Activated CD8-positive, alpha-beta T cell treated with anti-CD3 and anti-CD28 coated beads for 36 hours (primary cell): ENCODE data around the gene CRYZ. TPM values are rescaled to one million over a fixed set of nuclear protein-coding genes. Genes with fewer than 3 reads are reported as not detected.
"Not testable (repeated sequence)": the region's sequence is repeated elsewhere in the genome, so short reads cannot be mapped to it uniquely, and the experiment has no call there.

Experiments
- ATAC-seq: fragments of 200-7000 bp; cut with Tn5 transposase; one replicate; pipeline ENCODE4 v1.10.0; 2021; ENCODE audit warnings: mild to moderate bottlenecking, moderate library complexity
- CTCF ChIA-PET: fragments of 350-600 bp; sonication (Branson Sonifier 250); formaldehyde crosslinking; loops from one replicate; lab custom pipeline; 2021; ENCODE audit warnings: antibody characterized with exemption; lab: Charles Lee
- POLR2A ChIA-PET: fragments of 350-600 bp; sonication (Branson Sonifier 250); formaldehyde crosslinking; loops from one replicate; lab custom pipeline; 2021; ENCODE audit warnings: antibody characterized with exemption; lab: Charles Lee
- DNase-seq: peaks from one replicate; pipeline ENCODE4 v3.0.0-alpha.2; 2020
- H3K27ac Mint-ChIP-seq: one replicate; pipeline ENCODE4 v1.8.0; 2021; ENCODE audit warnings: mild to moderate bottlenecking, mixed read lengths
- H3K27me3 Mint-ChIP-seq: one replicate; pipeline ENCODE4 v1.8.0; 2021; ENCODE audit warnings: mixed read lengths
- H3K36me3 Mint-ChIP-seq: one replicate; pipeline ENCODE4 v1.8.0; 2021; ENCODE audit warnings: low read depth, mixed read lengths
- H3K4me1 Mint-ChIP-seq: one replicate; pipeline ENCODE4 v1.8.0; 2021; ENCODE audit warnings: low read depth, mixed read lengths
- H3K4me3 Mint-ChIP-seq: one replicate; pipeline ENCODE4 v1.8.0; 2021; ENCODE audit warnings: mild to moderate bottlenecking, moderate library complexity, mixed read lengths
- H3K9me3 Mint-ChIP-seq: one replicate; pipeline ENCODE4 v1.8.0; 2021; ENCODE audit warnings: mixed read lengths
- CTCF ChIP-seq: fragments of 200-600 bp; IDR thresholded peaks from one replicate; pipeline ENCODE4 v1.8.0; 2022; ENCODE audit warnings: antibody characterized with exemption, mild to moderate bottlenecking
- intact Hi-C: fragments of 100-400 bp; cut with micrococcal nuclease; formaldehyde crosslinking; loops from one replicate; pipeline ENCODE4 v1.10.0; 2022
- total RNA-seq, 2 experiments: library from RNA; stranded (reverse); gene quantifications; one replicate each; pipeline ENCODE4 v1.2.3, GENCODE V29; 2021

Gene CRYZ
- total RNA-seq, 2 experiments from 2014 or later: 6.0 to 7.5 TPM

GRCh38 chr1:74766579-74766978, 33.7 kb upstream of the CRYZ start:
- no peak overlapping the region for H3K27ac Mint-ChIP-seq
- H3K36me3 Mint-ChIP-seq: peaks cover 25% of the 10 kb centered on the region
- peaks cover 2% of the 10 kb centered on the region for H3K9me3 Mint-ChIP-seq
- intact Hi-C loops: no loop called here
- H3K27me3 Mint-ChIP-seq: no peaks in the 10 kb centered on the region
- peaks cover 16% of the 10 kb centered on the region for H3K4me1 Mint-ChIP-seq
- DNase-seq (no peak), ATAC-seq (no peak)
- ChIA-PET CTCF (interaction anchor here (1.0 to 1.3 kb wide), 2 partner anchors 9 to 33 kb away, joined by 3 to 4 read pairs; no protein-coding TSS in a partner anchor), POLR2A (no interaction called here)
- H3K4me3 Mint-ChIP-seq: no peak overlapping the region
- TF ChIP-seq CTCF: no peak

GRCh38 chr1:74763807-74764206, 31.0 kb upstream of the CRYZ start:
- H3K4me3 Mint-ChIP-seq: no peak overlapping the region
- POLR2A ChIA-PET: no interaction called here
- H3K27me3 Mint-ChIP-seq: no peaks in the 10 kb centered on the region
- H3K27ac Mint-ChIP-seq: peak overlapping the region; percentile 72
- CTCF ChIA-PET: interaction anchor here (1.9 kb wide), 1 partner anchor 8 kb away, joined by 7 read pairs; no protein-coding TSS in a partner anchor
- H3K9me3 Mint-ChIP-seq: peaks cover 2% of the 10 kb centered on the region
- no peak for DNase-seq
- H3K36me3 Mint-ChIP-seq: peaks cover 36% of the 10 kb centered on the region
- intact Hi-C loops: no loop called here
- ATAC-seq: peak; percentile 84
- H3K4me1 Mint-ChIP-seq: peaks cover 18% of the 10 kb centered on the region
- no peak for TF ChIP-seq CTCF

GRCh38 chr1:74756650-74757049, 23.8 kb upstream of the CRYZ start:
- intact Hi-C loops, DNase-seq, H3K27ac Mint-ChIP-seq, H3K4me3 Mint-ChIP-seq, ATAC-seq, H3K27me3 Mint-ChIP-seq, H3K4me1 Mint-ChIP-seq, POLR2A ChIA-PET: not testable (repeated sequence)
- CTCF ChIA-PET: interaction anchor here (1.2 kb wide), 2 partner anchors 10 to 67 kb away, joined by 3 read pairs; no protein-coding TSS in a partner anchor
- Mint-ChIP-seq H3K9me3 (peaks cover 14% of the 10 kb centered on the region), H3K36me3 (peaks cover 70% of the 10 kb centered on the region)

- intact Hi-C loops: no loop called here
- Mint-ChIP-seq H3K27me3 (no peaks in the 10 kb centered on the region), H3K9me3 (peaks cover 14% of the 10 kb centered on the region), H3K36me3 (peaks cover 65% of the 10 kb centered on the region), H3K4me1 (peaks cover 7% of the 10 kb centered on the region), H3K4me3 (no peak overlapping the region), H3K27ac (no peak overlapping the region)
- DNase-seq (no peak), ATAC-seq (peak; percentile 27)
- TF ChIP-seq CTCF: no peak
- POLR2A ChIA-PET: no interaction called here
- CTCF ChIA-PET: interaction anchor here (0.7 kb wide), 1 partner anchor 16 kb away, joined by 3 read pairs; no protein-coding TSS in a partner anchor
Measured at GRCh38 chr1:74755475-74755874, 22.6 kb upstream of the CRYZ start.

GRCh38 chr1:74753104-74753503, 20.3 kb upstream of the CRYZ start:
- Mint-ChIP-seq H3K36me3 (peaks cover 62% of the 10 kb centered on the region), H3K4me1 (peaks cover 7% of the 10 kb centered on the region), H3K27me3 (no peaks in the 10 kb centered on the region), H3K9me3 (peaks cover 14% of the 10 kb centered on the region), H3K4me3 (no peak overlapping the region), H3K27ac (no peak overlapping the region)
- no peak for ATAC-seq
- ChIA-PET POLR2A (no interaction called here), CTCF (interaction anchor here (0.7 kb wide), 1 partner anchor 20 kb away, joined by 3 read pairs; the partner anchor contains the start of genes CRYZ and TYW3)
- intact Hi-C loops: no loop called here
- no peak for TF ChIP-seq CTCF
- no peak for DNase-seq
